GM21717 (cell line): ENCODE measurements around the gene PI4K2A.

Experiments
- ATAC-seq: cut with Tn5 transposase; IDR thresholded peaks from one replicate; pipeline ENCODE4 v1.9.1; 2021; ENCODE audit warnings: mild to moderate bottlenecking, moderate library complexity; ENCODE audit not compliant: unreplicated experiment

PI4K2A gene

GRCh38 chr10:97724341-97724941, 84.0 kb downstream of the PI4K2A start:
- ATAC-seq: no peak
